ENCODE measurements around the gene GOLPH3L. TPM values are rescaled to one million over a fixed set of nuclear protein-coding genes. Genes with fewer than 3 reads are reported as not detected.

The GOLPH3L gene
- total and polyA plus RNA-seq, 9 donors: 20.0 to 46.2 (median 29.9) TPM

DNA sequence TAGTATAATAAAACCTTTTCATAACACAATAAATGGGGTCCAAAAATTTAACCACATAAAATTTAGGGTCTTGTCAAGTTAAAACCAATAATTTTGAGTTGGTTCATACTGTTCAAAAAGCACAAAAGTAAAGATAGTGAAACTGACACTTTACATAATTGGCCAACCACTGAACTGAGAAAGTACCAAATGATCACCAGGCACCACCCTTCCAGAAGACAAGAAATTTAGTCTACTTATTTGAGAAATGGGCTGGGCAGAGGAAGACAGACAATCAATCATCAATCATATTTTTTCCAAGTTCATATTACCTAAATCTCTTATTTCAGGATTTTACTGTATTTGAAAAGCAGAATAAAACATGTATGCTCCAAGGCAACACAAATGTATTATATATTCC is 6.5 kb upstream of the GOLPH3L start:
- H3K27ac ChIP-seq: no peak overlapping the region
- intact Hi-C loops (cut with DNase I): no loop called here
- no peaks in the 10 kb centered on the region for H3K4me1 ChIP-seq (ENCODE audit: insufficient read depth)
- H3K9me3 ChIP-seq: no peaks in the 10 kb centered on the region
- DNase-seq: no peak
- H3K27me3 ChIP-seq: no peaks in the 10 kb centered on the region
- no peaks in the 10 kb centered on the region for H3K36me3 ChIP-seq
- no peak for TF ChIP-seq POLR2A (IDR thresholded peaks at IDR 0.05)
- H3K4me3 ChIP-seq: no peak overlapping the region

DNA sequence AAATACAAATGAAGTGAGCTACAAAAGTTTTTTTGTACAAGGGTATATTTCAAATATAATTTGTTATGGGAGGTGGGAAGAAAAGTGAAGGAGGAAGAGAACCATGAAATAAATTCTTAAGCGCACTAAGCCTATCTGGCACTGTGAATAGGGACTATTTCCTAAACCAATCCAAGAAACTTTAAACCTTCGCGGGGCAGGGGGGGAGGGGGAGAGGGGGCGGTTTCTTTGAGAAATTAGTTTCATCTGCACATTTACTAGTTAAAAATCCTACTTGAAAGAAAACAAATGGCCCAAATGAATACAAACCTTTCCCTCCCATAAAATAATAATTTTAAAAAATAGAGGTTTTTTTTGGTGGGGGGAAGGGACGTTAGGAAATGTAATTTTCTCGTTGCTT is 364 bp downstream of the GOLPH3L start:
- Histone ChIP-seq H3K4me1 (ENCODE audit: insufficient read depth) (no peaks in the 10 kb centered on the region), H3K36me3 (no peaks in the 10 kb centered on the region), H3K27me3 (no peaks in the 10 kb centered on the region), H3K27ac (peak overlapping the region in 1 of 2 donors; percentile 41), H3K4me3 (peak overlapping the region; percentile 56), H3K9me3 (no peaks in the 10 kb centered on the region)
- 0 to 3% (median 0%) methylated on average over 6 of the region's 6 CpGs for WGBS, 3 donors
- intact Hi-C loops (cut with DNase I): loop anchor here in 1 of 4 donors (10.0 kb wide), 1 partner anchor 142 kb away; no protein-coding TSS in a partner anchor
- TF ChIP-seq EP300 (IDR thresholded peaks at IDR 0.05) (no peak), POLR2A (IDR thresholded peaks at IDR 0.05) (no peak)
- TF ChIP-seq, protein P1, sequence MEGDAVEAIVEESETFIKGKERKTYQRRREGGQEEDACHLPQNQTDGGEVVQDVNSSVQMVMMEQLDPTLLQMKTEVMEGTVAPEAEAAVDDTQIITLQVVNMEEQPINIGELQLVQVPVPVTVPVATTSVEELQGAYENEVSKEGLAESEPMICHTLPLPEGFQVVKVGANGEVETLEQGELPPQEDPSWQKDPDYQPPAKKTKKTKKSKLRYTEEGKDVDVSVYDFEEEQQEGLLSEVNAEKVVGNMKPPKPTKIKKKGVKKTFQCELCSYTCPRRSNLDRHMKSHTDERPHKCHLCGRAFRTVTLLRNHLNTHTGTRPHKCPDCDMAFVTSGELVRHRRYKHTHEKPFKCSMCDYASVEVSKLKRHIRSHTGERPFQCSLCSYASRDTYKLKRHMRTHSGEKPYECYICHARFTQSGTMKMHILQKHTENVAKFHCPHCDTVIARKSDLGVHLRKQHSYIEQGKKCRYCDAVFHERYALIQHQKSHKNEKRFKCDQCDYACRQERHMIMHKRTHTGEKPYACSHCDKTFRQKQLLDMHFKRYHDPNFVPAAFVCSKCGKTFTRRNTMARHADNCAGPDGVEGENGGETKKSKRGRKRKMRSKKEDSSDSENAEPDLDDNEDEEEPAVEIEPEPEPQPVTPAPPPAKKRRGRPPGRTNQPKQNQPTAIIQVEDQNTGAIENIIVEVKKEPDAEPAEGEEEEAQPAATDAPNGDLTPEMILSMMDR (IDR thresholded peaks at IDR 0.05): no peak
- no peak for DNase-seq

DNA sequence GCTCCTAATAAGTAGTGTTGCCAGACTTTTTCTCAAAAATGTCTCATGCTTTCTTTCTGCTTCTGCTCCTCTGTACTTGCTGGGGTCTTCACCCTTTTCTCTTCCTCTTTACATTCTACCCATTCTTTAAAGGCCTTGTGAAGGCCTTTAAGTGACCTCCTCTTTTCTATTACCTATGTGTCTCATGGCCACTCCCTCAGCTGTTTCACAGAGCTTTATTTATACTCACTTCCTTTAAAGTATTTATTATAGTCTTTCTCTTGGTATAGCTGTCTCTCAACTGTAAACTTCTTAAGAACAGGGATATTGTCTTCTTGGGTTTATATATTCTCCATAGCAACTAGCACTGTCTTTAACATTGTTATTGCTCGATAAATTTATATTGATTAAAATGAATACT is 792 bp downstream of the GOLPH3L start:
- no peak overlapping the region for H3K27ac ChIP-seq
- no peaks in the 10 kb centered on the region for H3K4me1 ChIP-seq (ENCODE audit: insufficient read depth)
- peak overlapping the region; percentile 56 for H3K4me3 ChIP-seq
- H3K27me3 ChIP-seq: no peaks in the 10 kb centered on the region
- intact Hi-C loops (cut with DNase I): loop anchor here in 1 of 4 donors (10.0 kb wide), 1 partner anchor 141 kb away; no protein-coding TSS in a partner anchor
- no peak for DNase-seq
- 15 to 28% (median 22%) methylated on average over 1 of the region's 1 CpG for WGBS, 3 donors
- TF ChIP-seq EP300 (IDR thresholded peaks at IDR 0.05): no peak
- TF ChIP-seq POLR2A (IDR thresholded peaks at IDR 0.05): no peak
- TF ChIP-seq, protein P1 (IDR thresholded peaks at IDR 0.05): no peak
- no peaks in the 10 kb centered on the region for H3K36me3 ChIP-seq
- no peaks in the 10 kb centered on the region for H3K9me3 ChIP-seq

DNA sequence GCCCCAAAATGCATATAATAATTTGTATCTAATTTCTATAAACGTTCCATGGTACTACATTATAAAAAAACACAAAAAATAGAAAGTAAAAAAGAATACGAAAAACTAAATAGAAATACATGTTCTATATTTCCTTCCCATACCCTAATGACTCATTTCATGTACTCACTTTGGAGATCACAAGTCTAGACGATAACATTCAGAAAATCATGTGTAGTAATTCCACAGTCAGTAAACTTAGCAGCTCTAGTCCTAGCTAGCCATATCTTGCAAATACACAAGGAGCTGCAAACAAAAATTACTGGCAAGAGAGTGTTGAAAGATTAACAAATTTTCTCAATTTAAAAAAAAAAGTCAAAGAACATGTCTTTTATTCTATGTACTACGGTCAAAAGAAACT is 1.4 kb downstream of the GOLPH3L start:
- no peak overlapping the region for H3K27ac ChIP-seq
- DNase-seq: no peak
- H3K36me3 ChIP-seq: no peaks in the 10 kb centered on the region
- no peaks in the 10 kb centered on the region for H3K9me3 ChIP-seq
- H3K4me1 ChIP-seq (ENCODE audit: insufficient read depth): no peaks in the 10 kb centered on the region
- intact Hi-C loops (cut with DNase I): loop anchor here in 1 of 4 donors (10.0 kb wide), 1 partner anchor 141 kb away; no protein-coding TSS in a partner anchor
- H3K4me3 ChIP-seq: no peak overlapping the region
- TF ChIP-seq EP300 (IDR thresholded peaks at IDR 0.05): no peak
- no peak for TF ChIP-seq POLR2A (IDR thresholded peaks at IDR 0.05)
- TF ChIP-seq, protein P1 (IDR thresholded peaks at IDR 0.05): no peak
- H3K27me3 ChIP-seq: no peaks in the 10 kb centered on the region
- 71 to 74% (median 72%) methylated on average over 4 of the region's 4 CpGs for WGBS, 3 donors

DNA sequence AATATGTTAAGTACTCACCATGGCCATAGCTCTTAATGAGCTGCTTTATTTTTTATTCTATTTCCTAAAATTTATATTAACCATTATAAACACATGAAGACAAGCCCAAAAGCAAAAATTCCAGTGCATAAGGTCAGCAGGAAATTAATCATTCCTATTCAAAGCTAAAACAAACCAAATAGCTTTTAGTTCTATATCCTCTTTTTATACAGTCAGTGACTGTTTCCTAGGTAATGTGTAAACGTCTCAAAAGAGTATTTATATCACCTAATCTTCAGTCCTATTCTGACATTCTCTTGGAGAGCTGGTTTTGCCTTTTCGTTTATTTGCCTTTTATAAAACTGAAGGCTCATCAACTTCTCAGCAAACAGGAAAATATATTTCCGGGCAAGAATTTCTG is 4.2 kb downstream of the GOLPH3L start:
- Histone ChIP-seq H3K9me3 (no peaks in the 10 kb centered on the region), H3K4me3 (no peak overlapping the region), H3K27ac (no peak overlapping the region), H3K4me1 (ENCODE audit: insufficient read depth) (no peaks in the 10 kb centered on the region), H3K36me3 (no peaks in the 10 kb centered on the region), H3K27me3 (no peaks in the 10 kb centered on the region)
- TF ChIP-seq EP300 (IDR thresholded peaks at IDR 0.05): no peak
- TF ChIP-seq POLR2A (IDR thresholded peaks at IDR 0.05): no peak
- TF ChIP-seq, protein P1 (IDR thresholded peaks at IDR 0.05): no peak
- 79 to 81% (median 80%) methylated on average over 3 of the region's 3 CpGs for WGBS, 3 donors
- intact Hi-C loops (cut with DNase I): loop anchor here in 1 of 4 donors (10.0 kb wide), 1 partner anchor 138 kb away; no protein-coding TSS in a partner anchor
- no peak for DNase-seq

Data from ovary (tissue), 9 donors.